SKM-1 (cell line): ENCODE measurements around the gene ZIK1.
A peak's percentile ranks its signal among the peaks of the same experiment; 100 is the strongest.

ENCODE experiments used
- DNase-seq: peaks from one replicate; lab custom pipeline; 2025; ENCODE audit not compliant: unreplicated experiment; lab: John Stamatoyannopoulos, UW

Gene ZIK1

DNA sequence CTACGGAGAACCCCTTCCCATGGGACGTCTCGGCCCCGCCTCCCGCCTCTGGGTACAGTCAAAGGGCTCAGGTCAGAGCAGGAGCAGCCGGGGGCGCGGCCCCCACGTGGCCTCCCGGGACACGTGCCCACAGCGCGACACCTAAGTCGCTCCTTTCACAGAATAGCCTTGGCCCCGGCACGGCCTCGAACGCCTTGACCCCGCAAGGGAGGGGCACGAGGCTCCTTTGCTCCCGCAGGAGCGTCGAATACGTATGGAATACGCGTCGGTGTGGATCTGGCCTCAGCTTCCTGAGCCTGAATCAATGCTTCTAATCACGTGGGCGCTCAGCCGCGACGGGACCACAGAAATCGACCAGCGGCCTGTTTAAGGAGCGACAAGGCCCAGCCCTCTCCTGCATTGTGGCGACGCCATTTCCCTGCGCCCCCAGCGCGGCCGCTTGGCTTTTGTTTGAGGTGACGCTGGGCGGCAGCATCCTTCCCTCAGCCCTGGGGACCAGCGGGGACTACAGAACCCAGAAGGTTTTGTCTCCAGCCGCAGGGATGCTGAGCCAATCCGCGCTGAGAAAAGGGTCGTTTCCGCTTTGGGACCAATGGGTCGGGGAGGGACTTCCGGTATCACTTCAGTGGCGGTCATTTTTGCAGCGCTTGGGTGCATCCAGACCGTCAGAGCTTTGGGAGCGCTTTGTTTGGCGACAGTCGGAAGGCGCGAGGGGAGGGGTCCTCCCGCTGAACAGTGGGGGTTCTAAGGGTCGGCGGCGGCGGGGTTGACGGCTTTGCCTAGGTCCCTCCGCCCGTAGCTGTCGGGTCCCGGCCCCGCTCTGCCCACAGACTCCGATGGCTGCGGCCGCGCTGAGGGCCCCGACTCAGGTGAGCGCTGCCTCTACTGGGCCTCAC, at the start of gene ZIK1:
Gene ZIK1 (plus strand): TSS at position 625 of the 896 bp plus-strand sequence. CDS start 212 bp downstream, at position 837.
- DNase-seq, result peak; percentile 80

DNA sequence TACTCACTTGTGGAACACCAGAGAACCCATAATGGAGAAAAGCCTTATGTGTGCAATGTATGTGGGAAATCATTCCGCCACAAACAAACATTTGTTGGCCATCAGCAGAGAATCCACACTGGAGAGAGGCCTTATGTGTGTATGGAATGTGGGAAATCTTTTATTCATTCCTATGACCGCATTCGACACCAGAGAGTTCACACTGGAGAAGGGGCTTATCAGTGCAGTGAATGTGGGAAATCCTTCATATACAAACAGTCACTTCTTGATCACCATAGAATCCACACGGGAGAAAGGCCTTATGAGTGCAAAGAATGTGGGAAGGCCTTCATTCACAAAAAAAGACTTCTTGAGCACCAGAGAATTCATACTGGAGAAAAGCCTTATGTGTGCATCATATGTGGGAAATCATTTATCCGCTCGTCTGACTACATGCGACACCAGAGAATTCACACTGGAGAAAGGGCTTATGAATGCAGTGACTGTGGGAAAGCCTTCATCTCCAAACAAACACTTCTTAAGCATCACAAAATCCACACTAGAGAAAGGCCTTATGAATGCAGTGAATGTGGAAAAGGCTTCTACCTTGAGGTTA, 45.9 kb upstream of the ZIK1 start:
- DNase-seq, result no peak

- no peak for DNase-seq
Measured at GRCh38 chr19:57546513-57546912, 37.4 kb upstream of the ZIK1 start.

GRCh38 chr19:57552432-57552831, 31.5 kb upstream of the ZIK1 start:
- no peak for DNase-seq

- no peak for DNase-seq
Measured at GRCh38 chr19:57557659-57558058, 26.3 kb upstream of the ZIK1 start.

DNA sequence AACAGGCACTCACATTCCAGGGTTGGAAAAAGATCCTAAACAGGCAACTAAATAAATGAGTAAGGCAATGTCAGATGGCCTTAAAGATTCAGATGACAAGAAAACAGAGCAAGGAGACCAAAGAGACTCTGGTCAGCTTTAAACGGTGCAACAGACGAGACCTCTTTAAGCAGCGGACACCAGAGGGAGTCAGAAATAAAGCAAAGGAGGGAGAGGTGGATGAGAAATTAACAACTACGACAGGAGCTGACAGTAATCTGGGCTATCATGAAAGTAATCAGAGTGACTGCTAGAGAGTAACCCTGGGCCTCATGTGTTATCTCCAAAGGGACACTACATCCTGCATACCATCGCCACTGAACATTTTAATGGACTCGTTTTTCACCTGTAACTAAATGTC, 25.4 kb upstream of the ZIK1 start:
- DNase-seq, result no peak

- no peak for DNase-seq
Measured at GRCh38 chr19:57559008-57559403, 24.9 kb upstream of the ZIK1 start.

DNA sequence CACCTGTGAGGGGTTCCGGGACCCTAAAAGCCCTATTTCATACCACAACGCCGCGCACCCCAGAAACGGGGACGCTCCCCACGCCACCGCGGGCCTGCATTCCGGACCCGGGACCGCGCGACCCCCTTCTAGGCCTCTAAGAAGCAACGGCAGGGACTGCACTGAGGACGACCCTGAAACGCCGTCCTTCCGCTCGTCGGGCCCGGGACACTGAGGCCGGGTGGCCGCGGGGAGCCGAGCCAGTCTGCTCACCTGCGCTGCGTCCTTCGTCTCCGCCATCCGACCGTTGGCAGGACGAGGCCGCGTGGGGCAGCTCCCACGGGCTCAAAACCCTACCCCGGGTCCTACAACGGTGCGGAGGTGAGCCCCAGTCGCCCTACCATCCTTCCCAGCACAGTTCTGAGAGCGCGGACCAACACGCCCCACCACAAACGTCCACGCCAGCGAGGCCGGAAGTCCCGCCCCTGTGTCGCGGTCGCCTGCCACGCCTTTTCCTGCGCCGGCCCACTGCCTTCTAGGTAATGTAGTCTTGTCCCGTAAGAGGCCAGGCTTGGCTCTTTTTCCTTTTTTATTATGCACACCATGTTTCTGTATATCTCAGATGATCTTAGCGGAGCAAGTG, 24.4 kb upstream of the ZIK1 start, which contains the start of gene ZNF550:
Gene ZNF550 (minus strand): TSS at position 460 of the 622 bp plus-strand sequence. CDS start 181 bp downstream, at position 279.
- peak; percentile 55 for DNase-seq

GRCh38 chr19:57560049-57560491, 23.9 kb upstream of the ZIK1 start:
- no peak for DNase-seq

DNA sequence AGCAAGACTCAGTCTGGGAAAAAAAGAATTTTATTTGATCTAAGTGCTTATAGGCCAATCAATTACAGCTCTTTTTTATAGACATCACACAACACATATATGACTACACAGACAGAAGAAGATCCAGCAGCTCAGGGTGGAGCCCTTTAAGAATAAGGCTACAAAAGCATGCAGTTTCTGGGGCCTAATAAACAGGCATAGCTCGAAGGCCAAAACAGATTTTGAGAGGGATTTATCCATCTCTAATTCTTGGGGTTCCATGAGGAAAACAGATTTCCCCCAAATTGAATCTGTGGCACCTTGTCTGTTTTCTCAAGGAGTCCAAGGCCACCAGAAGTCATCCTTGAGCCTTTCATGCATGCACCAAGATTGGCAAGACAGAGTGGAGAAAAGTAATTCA, 20.4 kb upstream of the ZIK1 start:
- no peak for DNase-seq

DNA sequence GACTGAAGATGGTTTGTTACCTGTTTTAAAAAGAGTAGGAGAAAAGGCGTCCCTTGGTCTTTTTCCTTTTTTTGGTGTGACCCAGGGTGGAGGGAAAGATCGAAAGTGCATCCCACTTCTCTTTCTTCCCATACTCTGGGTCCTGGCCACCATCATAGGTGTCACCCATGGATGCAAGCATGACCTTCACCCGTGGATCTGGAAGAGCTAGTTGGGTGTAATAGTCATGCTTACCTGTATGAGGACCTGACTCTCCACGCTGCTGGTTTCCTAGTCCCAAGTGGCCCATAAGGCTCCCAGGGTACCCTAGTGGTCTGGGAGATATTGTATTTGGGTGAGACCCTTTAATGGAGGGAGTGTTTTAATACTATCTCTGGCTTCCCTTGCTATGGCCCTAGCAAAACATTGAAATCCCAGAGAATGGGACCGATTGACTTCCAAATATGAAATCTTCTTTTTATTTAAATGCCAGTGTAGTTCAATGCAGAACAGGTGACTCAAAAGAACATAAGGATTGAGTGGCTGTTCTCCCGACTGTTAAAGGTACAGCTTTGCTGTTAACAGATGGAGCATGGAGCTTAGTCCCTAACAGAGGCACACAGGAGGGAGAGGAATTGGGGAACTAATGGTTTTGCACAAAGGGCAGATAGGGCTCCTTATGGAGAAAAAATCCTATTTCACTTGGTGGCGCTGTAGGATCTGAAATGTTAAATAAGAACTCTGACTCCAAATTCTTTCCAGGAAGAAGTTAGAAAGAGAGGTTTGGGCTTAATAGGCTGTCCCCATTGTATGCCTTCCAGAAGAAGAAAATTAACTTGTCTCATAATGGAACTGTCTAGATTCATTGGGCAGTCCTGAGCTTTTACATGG, 17.3 kb upstream of the ZIK1 start:
- no peak for DNase-seq

DNA sequence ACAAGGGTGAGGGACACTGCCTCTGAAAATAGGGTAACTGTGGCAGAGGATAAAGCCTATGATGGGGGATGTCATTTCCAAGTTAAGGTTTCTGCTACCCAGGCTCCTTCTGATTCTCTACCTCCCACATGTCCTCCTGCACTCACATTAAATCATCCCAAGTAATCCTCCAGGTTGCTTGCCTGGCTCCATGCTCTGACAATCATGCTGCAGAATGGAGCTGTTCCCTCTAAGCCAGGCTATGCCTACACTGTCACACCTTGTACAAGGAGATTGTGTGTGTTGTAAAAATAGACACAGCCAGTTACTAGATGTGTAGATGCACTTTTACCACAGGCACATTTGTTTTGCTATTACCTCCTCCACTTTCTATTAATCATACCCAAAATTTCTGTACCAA, 13.2 kb upstream of the ZIK1 start:
- DNase-seq, result no peak

- no peak for DNase-seq
Measured at GRCh38 chr19:57572415-57572947, 11.5 kb upstream of the ZIK1 start.

GRCh38 chr19:57576661-57577060, 7.3 kb upstream of the ZIK1 start:
- DNase-seq, result no peak

DNA sequence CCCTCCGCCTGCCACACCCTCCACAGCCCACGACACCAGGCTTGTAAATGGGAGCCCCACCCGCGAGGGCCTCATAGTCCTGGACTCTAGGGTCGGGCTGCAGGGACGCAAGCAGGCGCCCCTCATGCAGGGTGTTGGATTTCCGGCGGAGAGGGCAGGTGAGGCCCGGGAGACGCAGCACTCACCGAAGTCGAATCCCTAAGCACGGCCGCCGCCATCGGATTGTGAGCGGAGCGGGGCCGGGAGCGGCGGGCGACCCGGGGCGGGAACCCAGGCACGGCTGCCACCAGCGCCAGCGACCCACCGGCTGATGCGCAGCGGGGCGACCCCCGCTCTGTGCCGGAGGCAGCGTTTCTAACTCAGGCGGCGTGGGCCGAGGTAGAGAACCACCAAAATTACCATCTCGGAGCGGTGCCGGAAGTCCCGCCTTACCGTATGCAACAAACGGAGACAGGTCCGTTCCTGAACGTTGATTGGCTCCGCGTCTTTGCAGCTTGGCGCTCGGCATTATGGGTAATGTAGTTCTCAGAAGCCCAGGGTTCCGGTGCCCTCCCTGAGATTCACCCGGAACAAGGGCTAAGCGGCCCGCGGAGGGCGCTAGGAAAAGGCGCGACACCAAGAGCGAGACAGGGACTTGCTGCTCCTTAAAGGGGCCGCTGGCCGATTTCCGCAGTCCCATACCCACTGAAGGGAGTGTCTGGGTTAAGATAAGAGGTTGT, 5.3 kb upstream of the ZIK1 start, which contains the start of gene ZNF416:
Gene ZNF416 (minus strand): TSS at position 425 of the 719 bp plus-strand sequence. CDS start 207 bp downstream, at position 218.
- peak; percentile 80 for DNase-seq

DNA sequence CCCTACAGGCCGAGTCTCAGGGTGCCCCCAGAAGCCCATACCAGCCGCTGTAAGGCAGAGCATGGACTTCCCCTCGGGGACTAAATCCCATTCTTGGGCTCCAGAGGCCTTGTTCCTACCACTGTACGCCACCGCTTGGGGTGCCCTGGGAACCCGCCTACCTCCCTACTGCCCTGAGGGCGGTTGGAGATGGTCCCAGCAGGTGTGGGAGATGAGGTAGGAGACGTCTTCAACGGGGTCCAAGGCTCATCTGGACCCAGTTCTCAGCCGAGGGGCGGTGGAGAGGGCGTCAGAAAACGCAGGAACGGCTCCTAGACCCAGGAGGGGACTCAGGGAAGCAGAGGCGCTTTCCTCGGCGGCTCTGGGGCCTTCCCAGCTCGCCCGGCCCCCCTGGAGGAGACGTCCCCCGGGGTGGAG, 833 bp upstream of the ZIK1 start:
- DNase-seq, result no peak

- no peak for DNase-seq
Measured at GRCh38 chr19:57587529-57587928, 3.6 kb downstream of the ZIK1 start.

GRCh38 chr19:57599377-57599760, 15.4 kb downstream of the ZIK1 start:
- no peak for DNase-seq

DNA sequence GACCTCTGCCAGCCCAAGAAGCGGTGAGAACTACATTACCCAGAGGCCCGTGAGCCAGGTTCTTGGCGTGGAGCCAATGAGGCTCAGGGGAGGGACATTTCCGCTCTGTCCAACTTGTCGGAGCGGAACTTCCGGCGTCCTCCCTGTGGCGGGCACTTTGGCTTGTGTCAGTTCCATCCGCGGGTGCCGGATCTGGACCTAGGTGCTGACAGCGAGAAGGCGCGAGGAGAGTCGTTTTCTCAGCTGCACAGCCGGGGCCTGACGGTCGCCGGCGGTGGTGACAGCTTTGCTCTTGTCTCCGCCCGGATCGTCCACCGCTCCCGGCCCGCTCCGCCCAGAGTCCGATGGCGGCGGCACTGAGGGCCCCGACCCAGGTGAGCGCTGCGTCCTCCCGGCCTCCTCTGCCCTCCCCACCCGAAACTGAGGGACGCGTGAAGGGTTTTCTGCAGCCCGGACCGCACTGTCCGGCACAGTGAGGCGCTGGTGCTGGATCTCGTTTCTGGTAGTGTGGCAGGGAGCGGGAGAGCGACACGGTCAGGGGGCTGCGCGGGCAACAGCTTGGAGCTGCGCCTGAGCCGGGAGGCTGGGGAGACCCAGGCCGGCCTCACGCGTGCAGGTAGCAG, 15.9 kb downstream of the ZIK1 start, which contains the start of gene ZNF530:
Gene ZNF530 (plus strand): TSS at position 125 of the 623 bp plus-strand sequence. CDS start 4,461 bp downstream, outside the sequence.
- peak; percentile 19 for DNase-seq
